Neuronal stem cell (in vitro differentiated cells): ENCODE results near the gene ZNF883.

Experiments used
- DNase-seq: peaks from one replicate; pipeline ENCODE4 v3.0.0-alpha.2; 2013; ENCODE audit warnings: low spot score
- H2AFZ ChIP-seq: one replicate; pipeline ENCODE4 v1.6.1; 2013; ENCODE audit warnings: mild to moderate bottlenecking, low read length, inconsistent platforms
- H2AK5ac ChIP-seq: 2 replicates; pipeline ENCODE4 v1.6.1; 2013; ENCODE audit warnings: low read depth, mild to moderate bottlenecking, inconsistent platforms, low read length, moderate library complexity, mixed read lengths
- H2BK120ac ChIP-seq: 2 replicates; pipeline ENCODE4 v1.6.1; 2013; ENCODE audit warnings: low read depth, mild to moderate bottlenecking, inconsistent platforms, low read length, moderate library complexity, mixed read lengths
- H2BK12ac ChIP-seq: one replicate; pipeline ENCODE4 v1.6.1; 2013; ENCODE audit warnings: low read length, inconsistent platforms
- H2BK15ac ChIP-seq: 2 replicates; pipeline ENCODE4 v1.6.1; 2013; ENCODE audit warnings: mild to moderate bottlenecking, low read length, inconsistent platforms, mixed read lengths
- H2BK5ac ChIP-seq: one replicate; pipeline ENCODE4 v1.6.1; 2013; ENCODE audit warnings: inconsistent platforms, mild to moderate bottlenecking, low read length, moderate library complexity
- H3K14ac ChIP-seq: one replicate; pipeline ENCODE4 v1.6.1; 2013; ENCODE audit warnings: low read length, inconsistent platforms
- H3K18ac ChIP-seq: 2 replicates; pipeline ENCODE4 v1.6.1; 2013; ENCODE audit warnings: low read length, inconsistent platforms
- H3K23ac ChIP-seq: 2 replicates; pipeline ENCODE4 v1.6.1; 2013; ENCODE audit warnings: low read depth, mild to moderate bottlenecking, mixed read lengths, low read length, inconsistent platforms; ENCODE audit not compliant: poor library complexity
- H3K27ac ChIP-seq: replicated peaks from 3 replicates; pipeline ENCODE4 v1.5.1; 2013; ENCODE audit warnings: low read length, inconsistent platforms
- H3K27me3 ChIP-seq, 3 experiments: 2 replicates each; pipeline ENCODE4 v1.6.1; 2013; ENCODE audit warnings: low read length in 3 of 3, mild to moderate bottlenecking in 2 of 3, inconsistent platforms in 1 of 3, low read depth in 1 of 3, mixed read lengths in 1 of 3, moderate library complexity in 1 of 3; ENCODE audit not compliant: control insufficient read depth in 3 of 3, insufficient read depth in 3 of 3
- H3K36me3 ChIP-seq, 2 donors: replicated peaks in 1 of 2; 2 replicates each; pipeline ENCODE4 v1.6.1; 2013; ENCODE audit warnings: low read length in 2 of 2; ENCODE audit not compliant: control insufficient read depth in 2 of 2, insufficient read depth in 2 of 2
- H3K4ac ChIP-seq: 2 replicates; pipeline ENCODE4 v1.6.1; 2013; ENCODE audit warnings: inconsistent platforms, mild to moderate bottlenecking, low read length, moderate library complexity
- H3K4me1 ChIP-seq, 2 donors: 1 replicate in 1 of 2; 2 replicates in 1 of 2; pipeline ENCODE4 v1.6.1; 2013; ENCODE audit warnings: low read length in 2 of 2, low read depth in 1 of 2; ENCODE audit not compliant: control insufficient read depth in 2 of 2, insufficient read depth in 1 of 2
- H3K4me2 ChIP-seq: one replicate; pipeline ENCODE4 v1.6.1; 2013; ENCODE audit warnings: mild to moderate bottlenecking, low read length, inconsistent platforms; ENCODE audit not compliant: insufficient read depth, poor library complexity, severe bottlenecking
- H3K4me3 ChIP-seq, 2 donors: 2 replicates each; pipeline ENCODE4 v1.5.1; 2013; ENCODE audit warnings: low read length in 2 of 2, mild to moderate bottlenecking in 2 of 2, inconsistent platforms in 1 of 2, moderate library complexity in 1 of 2
- H3K79me1 ChIP-seq: one replicate; pipeline ENCODE4 v1.6.1; 2013; ENCODE audit warnings: low read depth, mild to moderate bottlenecking, inconsistent platforms, low read length, moderate library complexity
- H3K9ac ChIP-seq: one replicate; pipeline ENCODE4 v1.6.1; 2013; ENCODE audit warnings: mild to moderate bottlenecking, low read depth, low read length, inconsistent platforms; ENCODE audit not compliant: poor library complexity
- H3K9me3 ChIP-seq, 2 donors: replicated peaks in 1 of 2; 2 replicates each; pipeline versions ENCODE3 to v1.6.1; 2013; ENCODE audit warnings: low read length in 2 of 2, mild to moderate bottlenecking in 2 of 2, inconsistent platforms in 1 of 2, low read depth in 1 of 2, mixed read lengths in 1 of 2, moderate library complexity in 1 of 2; ENCODE audit not compliant: control insufficient read depth in 2 of 2, insufficient read depth in 1 of 2
- H4K8ac ChIP-seq: one replicate; pipeline ENCODE4 v1.6.1; 2013; ENCODE audit warnings: low read depth, mild to moderate bottlenecking, inconsistent platforms, low read length, moderate library complexity
- H4K91ac ChIP-seq: one replicate; pipeline ENCODE4 v1.6.1; 2013; ENCODE audit warnings: low read length, low read depth, mild to moderate bottlenecking, inconsistent platforms; ENCODE audit not compliant: poor library complexity
- WGBS, 2 donors: extraction: QIAGEN DNeasy Blood & Tissue Kit; methylation state at CpG; one replicate each; pipeline ENCODE4 v1.1.7; 2013; ENCODE audit warnings: missing lambda C conversion rate in 2 of 2, mixed read lengths in 1 of 2; ENCODE audit not compliant: insufficient read length in 2 of 2, insufficient replicate concordance in 1 of 2; ENCODE audit errors: extremely low coverage in 2 of 2; 5-methylcytosine and 5-hydroxymethylcytosine counted together

The ZNF883 gene

GRCh38 chr9:112939418-112939817 lies 72.6 kb downstream of the ZNF883 start:
- Histone ChIP-seq H3K9ac (no peak overlapping the region), H3K4me3 (no peak overlapping the region), H2AFZ (no peak overlapping the region), H3K14ac (no peak overlapping the region), H2BK12ac (no peak overlapping the region), H3K79me1 (no peaks in the 10 kb centered on the region), H4K91ac (no peak overlapping the region), H3K4me2 (no peak overlapping the region), H3K27me3 (no peaks in the 10 kb centered on the region), H2AK5ac (no peak overlapping the region), H3K27ac (no peak overlapping the region), H3K18ac (no peak overlapping the region), H3K23ac (no peak overlapping the region), H2BK15ac (no peak overlapping the region), H3K36me3 (no peaks in the 10 kb centered on the region), H3K9me3 (no peaks in the 10 kb centered on the region), H3K4ac (no peak overlapping the region), H4K8ac (no peak overlapping the region), H2BK5ac (no peak overlapping the region), H2BK120ac (no peak overlapping the region), H3K4me1 (no peaks in the 10 kb centered on the region)
- no peak for DNase-seq

- H4K8ac ChIP-seq: no peak overlapping the region
- no peaks in the 10 kb centered on the region for H3K79me1 ChIP-seq
- H3K36me3 ChIP-seq: no peaks in the 10 kb centered on the region
- H3K27ac ChIP-seq: no peak overlapping the region
- no peak overlapping the region for H4K91ac ChIP-seq
- H3K4me2 ChIP-seq: no peak overlapping the region
- H2BK15ac ChIP-seq: no peak overlapping the region
- whole genome bisulfite sequencing, 2 donors: no CpG with 5 or more reads among the region's 2 CpGs
- H3K4me3 ChIP-seq: no peak overlapping the region
- no peak overlapping the region for H2AK5ac ChIP-seq
- H3K4me1 ChIP-seq: no peaks in the 10 kb centered on the region
- no peak overlapping the region for H3K4ac ChIP-seq
- H2BK12ac ChIP-seq: no peak overlapping the region
- peak overlapping the region; percentile 68 for H2AFZ ChIP-seq
- peaks cover 0 to 10% (median 0%) of the 10 kb centered on the region in 3 experiments for H3K27me3 ChIP-seq
- H3K23ac ChIP-seq: no peak overlapping the region
- no peak for DNase-seq
- H2BK5ac ChIP-seq: no peak overlapping the region
- no peak overlapping the region for H2BK120ac ChIP-seq
- no peaks in the 10 kb centered on the region for H3K9me3 ChIP-seq
- H3K9ac ChIP-seq: no peak overlapping the region
- no peak overlapping the region for H3K14ac ChIP-seq
- H3K18ac ChIP-seq: no peak overlapping the region
Observed at GRCh38 chr9:112933696-112934095, 78.3 kb downstream of the ZNF883 start.

GRCh38 chr9:112925058-112925641 lies 86.8 kb downstream of the ZNF883 start:
- H2AFZ ChIP-seq: peak overlapping the region; percentile 57
- H2AK5ac ChIP-seq: no peak overlapping the region
- no peaks in the 10 kb centered on the region for H3K27me3 ChIP-seq
- DNase-seq: no peak
- H4K91ac ChIP-seq: no peak overlapping the region
- no peak overlapping the region for H3K4ac ChIP-seq
- H2BK5ac ChIP-seq: no peak overlapping the region
- H3K79me1 ChIP-seq: no peaks in the 10 kb centered on the region
- no peak overlapping the region for H3K18ac ChIP-seq
- no peak overlapping the region for H2BK120ac ChIP-seq
- no peak overlapping the region for H3K14ac ChIP-seq
- no peak overlapping the region for H2BK15ac ChIP-seq
- H3K27ac ChIP-seq: no peak overlapping the region
- H3K4me2 ChIP-seq: no peak overlapping the region
- H3K9ac ChIP-seq: no peak overlapping the region
- WGBS, 2 donors: no CpG with 5 or more reads among the region's 8 CpGs
- H3K4me3 ChIP-seq: no peak overlapping the region
- no peaks in the 10 kb centered on the region for H3K9me3 ChIP-seq
- no peak overlapping the region for H4K8ac ChIP-seq
- no peak overlapping the region for H3K23ac ChIP-seq
- H3K4me1 ChIP-seq: no peaks in the 10 kb centered on the region
- no peaks in the 10 kb centered on the region for H3K36me3 ChIP-seq
- no peak overlapping the region for H2BK12ac ChIP-seq

GRCh38 chr9:112921549-112921948 lies 90.4 kb downstream of the ZNF883 start:
- no peak overlapping the region for H3K9ac ChIP-seq
- H3K4me2 ChIP-seq: no peak overlapping the region
- no peak overlapping the region for H2BK120ac ChIP-seq
- H4K91ac ChIP-seq: no peak overlapping the region
- no peaks in the 10 kb centered on the region for H3K9me3 ChIP-seq
- no peak overlapping the region for H3K27ac ChIP-seq
- no CpG with 5 or more reads among the region's 3 CpGs for WGBS, 2 donors
- DNase-seq: no peak
- no peak overlapping the region for H2AK5ac ChIP-seq
- no peak overlapping the region for H3K18ac ChIP-seq
- H3K4me1 ChIP-seq: no peaks in the 10 kb centered on the region
- no peak overlapping the region for H3K14ac ChIP-seq
- no peaks in the 10 kb centered on the region for H3K27me3 ChIP-seq
- no peak overlapping the region for H2BK15ac ChIP-seq
- no peaks in the 10 kb centered on the region for H3K79me1 ChIP-seq
- H3K23ac ChIP-seq: no peak overlapping the region
- H3K4ac ChIP-seq: no peak overlapping the region
- no peak overlapping the region for H2BK5ac ChIP-seq
- no peak overlapping the region for H2AFZ ChIP-seq
- no peak overlapping the region for H4K8ac ChIP-seq
- H2BK12ac ChIP-seq: no peak overlapping the region
- no peaks in the 10 kb centered on the region for H3K36me3 ChIP-seq
- no peak overlapping the region for H3K4me3 ChIP-seq
